Measurements from ENCODE around the gene FAM174B.

Gene FAM174B

DNA sequence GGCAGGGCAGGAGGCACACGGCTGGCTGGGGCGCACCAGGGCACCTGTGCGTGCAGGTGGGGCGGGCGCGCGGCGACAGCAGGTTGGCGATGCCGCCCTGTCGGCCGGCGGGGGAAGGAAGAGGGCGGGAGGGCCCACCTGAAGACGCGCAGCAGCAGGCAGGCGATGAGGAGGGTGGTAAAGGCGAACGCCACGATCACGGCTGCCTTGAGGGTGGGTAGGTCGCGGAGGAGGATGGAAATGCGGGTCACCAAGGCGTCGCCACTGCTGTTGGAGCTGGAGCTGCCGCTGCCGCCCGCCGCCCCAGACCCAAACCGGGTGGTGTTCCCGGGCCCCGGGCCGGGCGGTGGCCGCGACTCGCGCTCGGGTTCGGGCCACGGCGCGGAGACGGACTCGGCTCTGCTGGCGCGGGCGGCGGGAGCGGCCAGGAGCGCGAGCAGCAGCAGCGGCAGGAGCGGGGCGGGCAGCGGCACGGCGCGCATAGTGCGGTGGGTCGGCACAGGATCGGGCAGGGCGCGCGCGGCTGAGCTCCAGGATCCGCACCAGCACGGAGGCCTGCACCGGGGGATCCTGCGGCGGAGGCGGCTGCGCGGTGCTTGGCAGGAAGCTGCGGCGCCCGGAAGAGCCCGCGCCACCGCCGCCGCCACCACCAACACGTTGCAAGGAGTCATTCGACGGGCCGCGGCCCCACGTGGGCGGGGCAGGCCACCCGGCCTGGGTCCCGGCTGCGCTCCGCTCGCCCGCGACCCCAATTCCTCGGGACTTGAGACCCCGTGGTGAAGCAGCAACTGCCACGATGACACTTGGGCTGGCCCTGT lies at the start of gene FAM174B:
Gene FAM174B (minus strand): TSS at position 598 of the 818 bp plus-strand sequence.
- peak; percentile 44 for DNase-seq

GRCh38 chr15:92696096-92696495 lies 40.5 kb upstream of the FAM174B start:
- DNase-seq: no peak

DNA sequence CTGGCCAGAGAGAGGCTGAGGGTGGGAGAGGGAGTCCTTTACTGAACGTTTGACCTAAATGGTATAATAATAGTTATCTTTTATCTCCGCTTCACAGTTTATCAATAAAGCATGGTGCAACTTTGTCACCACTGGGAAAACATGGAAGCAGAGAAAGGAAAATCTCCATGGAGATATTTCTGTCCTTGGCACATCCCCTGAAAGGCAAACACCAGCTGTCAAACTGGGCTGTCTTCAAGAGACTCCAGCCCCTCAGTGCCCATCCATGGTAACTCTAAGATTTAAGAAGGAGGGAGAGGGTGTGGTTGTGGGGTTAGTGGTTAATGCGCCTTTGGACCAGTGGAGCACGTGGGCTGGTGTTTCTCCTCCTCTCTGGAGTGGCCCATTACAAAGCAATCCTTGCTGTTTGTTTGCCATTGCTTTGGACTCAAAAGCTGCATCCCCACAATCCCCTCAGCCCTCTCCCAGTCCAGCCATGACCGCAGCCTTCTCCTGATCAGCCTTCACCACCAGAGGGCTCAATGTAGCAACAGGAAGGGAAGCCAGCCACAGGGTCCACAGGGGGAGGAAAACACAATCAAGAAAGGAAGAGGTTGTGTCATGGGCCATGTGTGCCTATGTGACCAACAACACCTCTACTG lies 38.2 kb upstream of the FAM174B start:
- no peak for DNase-seq

DNA sequence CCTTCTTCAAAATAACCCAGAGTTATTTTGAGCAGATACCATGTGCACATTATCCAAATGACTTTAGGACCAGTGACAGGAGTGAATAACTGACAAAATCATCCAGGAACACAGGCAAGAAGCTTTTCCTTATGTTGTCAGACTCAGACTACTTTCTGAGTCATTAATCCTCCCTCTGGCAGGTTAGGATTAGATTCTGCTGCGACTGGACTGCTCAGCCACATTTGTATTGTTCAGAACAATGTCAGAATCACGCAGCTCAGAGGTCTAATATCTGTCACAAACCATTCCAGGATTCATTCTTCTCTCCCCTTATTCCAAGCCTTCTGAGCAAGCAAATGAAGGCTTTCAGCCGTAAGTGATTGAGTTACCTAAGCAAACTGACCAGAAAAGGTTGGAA lies 34.8 kb upstream of the FAM174B start:
- no peak for DNase-seq

- no peak for DNase-seq
Observed at GRCh38 chr15:92687746-92688145, 32.2 kb upstream of the FAM174B start.

- DNase-seq: no peak
Observed at GRCh38 chr15:92687195-92687602, 31.6 kb upstream of the FAM174B start.

DNA sequence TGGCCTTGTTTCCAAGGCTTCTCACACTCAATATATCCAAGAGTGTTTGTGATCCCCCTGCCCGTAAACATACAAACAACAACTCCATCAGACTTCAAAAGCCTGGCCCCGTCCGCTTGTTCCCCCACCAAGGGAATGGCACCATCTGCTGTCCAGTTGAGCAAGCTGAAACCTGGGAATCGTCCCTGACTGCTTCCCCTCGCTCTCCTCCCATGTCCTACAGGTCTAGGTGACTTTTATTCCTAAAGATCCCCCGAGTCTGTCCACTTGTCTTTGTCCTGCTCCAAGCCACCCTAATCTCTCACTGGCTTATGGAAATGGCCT lies 27.9 kb upstream of the FAM174B start:
- no peak for DNase-seq

DNA sequence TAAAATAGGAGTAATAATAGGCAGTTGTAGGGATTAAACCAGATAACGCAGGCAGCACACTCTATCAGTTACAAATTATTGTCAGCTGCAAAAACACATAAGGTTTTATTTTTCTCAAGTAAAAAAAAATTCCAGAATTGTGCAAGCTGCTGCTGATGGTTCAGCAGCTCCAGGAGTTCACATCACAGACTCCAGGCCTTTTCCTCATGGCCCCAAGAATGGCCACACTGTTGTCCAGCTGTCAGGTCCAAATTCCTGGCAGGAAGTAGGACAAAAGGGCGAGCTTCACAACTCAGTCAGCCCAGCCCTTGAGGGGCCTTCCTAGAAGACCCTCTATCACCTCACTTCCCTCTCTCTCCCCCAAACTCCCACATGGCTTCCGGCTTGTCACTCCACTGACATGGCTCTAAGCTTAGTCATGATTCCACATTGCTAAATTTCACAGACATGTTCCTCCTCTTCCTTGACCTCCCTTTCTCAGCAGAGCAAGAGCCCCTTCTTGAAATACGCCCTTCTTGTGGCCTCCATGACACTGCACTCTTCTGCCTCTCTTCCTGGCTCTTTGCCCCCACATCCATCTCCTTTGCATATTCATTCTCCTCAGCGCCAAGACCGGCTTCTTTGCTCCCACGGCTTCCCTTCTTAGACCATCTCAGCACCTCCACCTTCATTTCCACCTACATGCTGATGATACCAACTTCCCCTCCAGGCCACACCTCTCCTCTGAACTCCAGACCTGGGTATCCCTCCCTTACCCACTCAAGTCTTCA lies 27.4 kb upstream of the FAM174B start:
- DNase-seq: no peak

- no peak for DNase-seq
Observed at GRCh38 chr15:92681141-92681631, 25.6 kb upstream of the FAM174B start.

GRCh38 chr15:92677999-92678398 lies 22.4 kb upstream of the FAM174B start:
- DNase-seq: no peak

GRCh38 chr15:92676561-92676960 lies 21.0 kb upstream of the FAM174B start:
- DNase-seq: no peak

DNA sequence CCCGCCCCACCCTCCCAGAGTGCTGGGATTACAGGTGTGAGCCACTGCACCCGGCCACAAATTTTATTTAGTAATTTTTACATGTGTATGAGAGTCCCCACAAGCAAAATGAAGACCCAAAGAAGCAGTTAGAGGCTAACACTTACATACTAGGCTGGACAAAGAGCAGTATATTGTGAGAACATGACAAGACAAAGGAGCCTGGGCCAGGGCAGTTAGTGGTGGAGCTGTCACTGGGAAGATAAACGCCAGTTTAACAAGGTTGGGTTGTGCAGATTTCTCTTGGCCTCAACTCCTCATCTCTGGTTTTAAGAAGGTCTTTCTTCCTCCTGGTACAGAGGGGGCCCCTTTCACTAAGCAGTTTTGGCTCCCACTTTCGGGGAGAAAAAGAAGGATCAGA lies 19.9 kb upstream of the FAM174B start:
- DNase-seq: no peak

DNA sequence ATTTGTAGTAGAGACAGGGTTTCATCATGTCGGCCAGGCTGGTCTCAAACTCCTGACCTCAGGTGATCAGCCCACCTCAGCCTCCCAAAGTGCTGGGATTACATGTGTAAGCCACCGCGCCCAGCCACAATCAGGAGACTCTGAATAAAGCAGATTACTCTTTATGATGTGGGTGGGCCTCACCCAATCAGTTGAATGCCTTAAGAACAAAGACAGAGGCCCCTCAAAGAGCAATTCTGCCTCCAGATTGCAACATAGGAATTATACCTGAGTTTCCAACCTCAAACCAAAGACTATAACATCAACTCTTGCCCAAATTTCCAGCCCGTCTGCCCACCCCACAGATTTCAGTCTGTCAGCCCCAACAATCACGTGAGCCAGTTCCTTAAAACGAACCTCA lies 18.8 kb upstream of the FAM174B start:
- DNase-seq: no peak

DNA sequence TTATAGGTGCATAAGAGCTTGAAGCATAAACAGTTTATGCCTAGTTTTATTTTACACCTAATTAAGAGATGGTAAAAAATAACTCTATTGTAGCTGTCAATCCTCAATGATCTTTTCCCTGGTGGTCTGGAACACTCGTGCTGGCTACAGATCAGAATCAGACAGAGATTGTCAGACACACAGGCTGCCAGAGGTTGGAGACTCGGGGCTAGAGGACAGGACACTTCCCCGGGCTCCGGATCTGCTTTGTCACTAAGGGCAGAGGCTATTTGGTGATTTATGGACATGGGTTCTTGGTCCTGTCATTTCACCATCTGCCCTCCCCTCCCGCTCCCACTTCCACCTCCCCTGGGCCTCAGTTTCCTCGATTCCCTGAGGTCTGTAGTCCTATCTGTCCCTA lies 16.5 kb upstream of the FAM174B start:
- DNase-seq: no peak

DNA sequence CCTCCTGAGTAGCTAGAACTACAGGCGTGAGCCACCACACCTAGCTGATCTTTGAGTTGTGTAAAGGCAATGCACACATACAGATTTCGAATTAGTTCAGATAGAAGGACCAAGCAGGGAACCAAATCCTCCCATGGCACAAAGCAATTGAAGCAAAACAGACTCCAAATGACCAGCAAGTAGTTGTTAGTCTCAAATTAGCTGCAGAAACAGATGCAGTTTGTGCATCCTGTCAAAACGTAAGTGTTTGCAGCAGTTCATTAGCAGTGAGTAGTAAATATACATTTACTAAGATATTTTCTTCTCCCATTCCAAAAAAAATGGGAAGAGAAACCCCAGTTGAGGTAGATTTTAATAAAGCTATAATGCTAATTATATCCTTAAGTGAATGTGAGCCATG lies 15.8 kb upstream of the FAM174B start:
- DNase-seq: no peak

DNA sequence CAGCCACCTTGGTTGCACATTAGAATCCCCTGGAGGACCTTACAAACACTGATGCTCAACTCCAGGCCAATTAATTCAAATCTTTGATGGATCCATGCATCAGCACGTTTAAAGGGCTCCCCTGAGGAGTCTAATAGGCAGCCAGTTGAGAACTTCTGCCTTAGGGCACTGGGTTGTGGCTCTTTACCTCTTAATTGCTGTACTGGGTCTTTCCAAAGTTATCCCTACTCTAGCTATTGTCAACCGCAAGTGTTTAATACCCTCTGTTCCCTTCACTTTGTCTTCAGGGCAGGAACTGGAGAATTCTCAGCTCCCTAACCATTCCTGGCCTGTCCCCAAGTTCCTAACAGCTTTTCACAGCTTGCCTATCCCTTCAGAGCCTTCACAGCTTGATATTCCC lies 15.0 kb upstream of the FAM174B start:
- no peak for DNase-seq

- no peak for DNase-seq
Observed at GRCh38 chr15:92669432-92669831, 13.9 kb upstream of the FAM174B start.

DNA sequence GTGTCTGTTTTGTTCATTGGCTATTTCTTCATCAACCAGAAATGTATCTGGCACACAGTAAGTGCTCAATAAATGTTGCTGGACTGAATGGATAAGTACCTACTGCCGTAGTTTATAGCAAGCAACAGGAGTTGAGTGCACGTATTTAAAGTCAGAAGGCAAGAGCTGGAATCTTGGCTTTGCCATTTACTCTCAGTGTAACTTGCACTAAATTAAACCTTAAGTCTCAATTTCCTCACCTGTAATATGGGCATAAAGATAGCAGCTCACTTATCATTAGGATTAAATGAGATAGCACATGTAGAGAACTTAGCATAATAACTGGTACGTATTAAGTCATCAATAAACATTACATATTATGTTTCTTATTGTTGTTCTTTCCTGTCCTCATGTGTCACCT lies 13.0 kb upstream of the FAM174B start:
- DNase-seq: no peak

GRCh38 chr15:92667970-92668485 lies 12.5 kb upstream of the FAM174B start:
- no peak for DNase-seq

DNA sequence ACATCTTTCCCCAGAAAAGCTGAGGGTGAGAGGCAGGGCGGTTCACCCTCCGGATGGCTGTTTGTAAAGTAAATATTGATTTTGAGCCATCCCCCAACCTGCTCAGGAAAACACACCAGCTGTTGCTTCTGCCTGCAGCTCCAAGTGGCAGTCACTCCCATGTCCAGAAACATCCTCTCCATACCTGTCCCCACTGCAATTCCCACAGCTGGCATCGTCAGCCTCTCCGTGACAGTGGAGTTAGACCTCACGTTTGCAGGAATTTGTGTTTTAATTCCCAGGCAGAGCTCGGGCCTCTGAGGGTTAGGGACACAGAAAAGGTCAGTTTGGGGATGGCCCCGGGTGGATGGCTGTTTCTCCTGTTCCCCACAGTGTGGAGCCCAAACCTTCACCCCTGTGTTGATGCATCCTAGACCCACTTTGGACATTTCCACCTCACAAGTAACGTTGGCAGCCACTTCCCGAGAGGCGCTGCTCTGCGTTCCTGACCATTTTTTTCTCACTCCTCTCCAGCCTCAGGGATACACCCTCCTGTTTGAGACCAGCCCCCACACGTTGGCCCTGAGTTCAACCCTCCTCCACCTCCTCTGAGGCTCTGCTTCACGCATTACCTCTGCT lies 11.8 kb upstream of the FAM174B start:
- no peak for DNase-seq

GRCh38 chr15:92666780-92667179 lies 11.2 kb upstream of the FAM174B start:
- DNase-seq: no peak

GRCh38 chr15:92665100-92665555 lies 9.6 kb upstream of the FAM174B start:
- peak; percentile 15 for DNase-seq
